Lung (tissue), 12 donors: ENCODE measurements around the gene SHMT2. TPM values are rescaled to one million over a fixed set of nuclear protein-coding genes. Genes with fewer than 3 reads are reported as not detected.

Source experiments
- ATAC-seq: fragments of 200-7000 bp; cut with Tn5 transposase; one replicate; pipeline ENCODE4 v1.9.1; 2020; ENCODE audit warnings: moderate number of reproducible peaks; ENCODE audit not compliant: insufficient read depth, low FRiP score
- DNase-seq, 3 donors: peaks; one replicate each; pipeline ENCODE4 v3.0.0-alpha.2; 2013 to 2017
- H3K27ac ChIP-seq, 2 donors: one replicate each; pipeline ENCODE4 v1.5.1; 2013; ENCODE audit warnings: mild to moderate bottlenecking in 2 of 2, moderate library complexity in 2 of 2, control low read depth in 1 of 2, inconsistent platforms in 1 of 2, low read depth in 1 of 2, low read length in 1 of 2
- H3K27me3 ChIP-seq, 3 donors: one replicate each; pipeline ENCODE4 v1.5.1; 2013; ENCODE audit warnings: low read length in 2 of 3; ENCODE audit not compliant: control insufficient read depth in 3 of 3, insufficient read depth in 3 of 3
- H3K36me3 ChIP-seq, 4 donors: one replicate each; pipeline ENCODE4 v1.5.1; 2013; ENCODE audit warnings: low read length in 4 of 4, mild to moderate bottlenecking in 1 of 4, moderate library complexity in 1 of 4; ENCODE audit not compliant: control insufficient read depth in 4 of 4, insufficient read depth in 4 of 4
- H3K4me1 ChIP-seq, 5 donors: one replicate each; pipeline ENCODE4 v1.5.1; 2013; ENCODE audit warnings: low read length in 5 of 5, mild to moderate bottlenecking in 2 of 5, moderate library complexity in 1 of 5; ENCODE audit not compliant: control insufficient read depth in 5 of 5, insufficient read depth in 5 of 5
- H3K4me3 ChIP-seq: one replicate; pipeline ENCODE4 v1.5.1; 2013; ENCODE audit warnings: mild to moderate bottlenecking, control low read depth, moderate library complexity
- H3K9ac ChIP-seq, 2 donors: one replicate each; pipeline ENCODE4 v1.5.1; 2013; ENCODE audit warnings: low read length in 2 of 2, control low read depth in 1 of 2; ENCODE audit not compliant: insufficient read depth in 1 of 2
- H3K9me3 ChIP-seq, 4 donors: one replicate each; pipeline ENCODE4 v1.5.1; 2013; ENCODE audit warnings: low read length in 3 of 4, mild to moderate bottlenecking in 1 of 4, moderate library complexity in 1 of 4; ENCODE audit not compliant: control insufficient read depth in 4 of 4, insufficient read depth in 3 of 4
- CTCF ChIP-seq: IDR thresholded peaks from 2 replicates; pipeline ENCODE4 v1.5.1; 2012; ENCODE audit warnings: mild to moderate bottlenecking; ENCODE audit errors: control extremely low read depth, extremely low read depth
- WGBS, 2 donors: extraction: QIAGEN DNeasy Blood & Tissue Kit; methylation state at CpG; one replicate each; pipeline ENCODE4 v1.1.7; 2013; 5-methylcytosine and 5-hydroxymethylcytosine counted together
- polyA plus RNA-seq, 2 donors: library from polyadenylated mRNA; stranded (reverse); fragments of 200-250 nt; gene quantifications; one replicate each; pipeline ENCODE4 v1.2.1, GENCODE V29; 2013
- total RNA-seq, 2 donors: library from RNA; depleted of rRNA in 1 of 2; stranded (reverse); fragments of >200 nt in 1 of 2; gene quantifications; one replicate each; pipeline ENCODE4 v1.2.1, GENCODE V29; 2014 to 2021
- donor health status: control.
- donor health status: control.
- donor health status: Bipolar disorder and iron deficiency.
- donor health status: healthy.
- donor health status: DM: yes; HTN: yes; CAD: no.

Gene SHMT2
- total and polyA plus RNA-seq, 4 donors: 46.1 to 113 (median 76.8) TPM

GRCh38 chr12:57185403-57185802, 44.1 kb upstream of the SHMT2 start:
- DNase-seq (no peak), ATAC-seq (no peak)
- H3K27me3 ChIP-seq: no peaks in the 10 kb centered on the region
- H3K36me3 ChIP-seq: peaks cover 0 to 77% (median 56%) of the 10 kb centered on the region in 4 donors
- TF ChIP-seq CTCF: no peak
- H3K9me3 ChIP-seq: no peaks in the 10 kb centered on the region
- peaks cover 0 to 5% (median 2%) of the 10 kb centered on the region in 5 donors for H3K4me1 ChIP-seq
- no peak overlapping the region for H3K27ac ChIP-seq
- WGBS, 2 donors: 93 to 96% methylated on average over 25 of the region's 25 CpGs
- no peak overlapping the region for H3K4me3 ChIP-seq
- H3K9ac ChIP-seq: no peak overlapping the region

- peaks cover 0 to 77% (median 54%) of the 10 kb centered on the region in 4 donors for H3K36me3 ChIP-seq
- H3K9ac ChIP-seq: no peak overlapping the region
- no peak overlapping the region for H3K4me3 ChIP-seq
- no peak for TF ChIP-seq CTCF
- no peak for DNase-seq
- H3K9me3 ChIP-seq: no peaks in the 10 kb centered on the region
- peaks cover 0 to 8% (median 2%) of the 10 kb centered on the region in 5 donors for H3K4me1 ChIP-seq
- ATAC-seq: no peak
- no peak overlapping the region for H3K27ac ChIP-seq
- 82 to 91% methylated on average over 12 of the region's 12 CpGs for WGBS, 2 donors
- H3K27me3 ChIP-seq: no peaks in the 10 kb centered on the region
Measured at GRCh38 chr12:57185906-57186508, 43.5 kb upstream of the SHMT2 start.

GRCh38 chr12:57187222-57188089, 42.1 kb upstream of the SHMT2 start:
- H3K9ac ChIP-seq: no peak overlapping the region
- peaks cover 0 to 4% (median 2%) of the 10 kb centered on the region in 5 donors for H3K4me1 ChIP-seq
- WGBS, 2 donors: 78 to 88% methylated on average over 21 of the region's 21 CpGs
- TF ChIP-seq CTCF: no peak
- no peak overlapping the region for H3K27ac ChIP-seq
- H3K36me3 ChIP-seq: peaks cover 0 to 85% (median 63%) of the 10 kb centered on the region in 4 donors
- no peaks in the 10 kb centered on the region for H3K9me3 ChIP-seq
- DNase-seq (no peak), ATAC-seq (no peak)
- H3K4me3 ChIP-seq: no peak overlapping the region
- H3K27me3 ChIP-seq: no peaks in the 10 kb centered on the region
